Measurements from ENCODE around the gene HOXC11.

The HOXC11 gene

DNA sequence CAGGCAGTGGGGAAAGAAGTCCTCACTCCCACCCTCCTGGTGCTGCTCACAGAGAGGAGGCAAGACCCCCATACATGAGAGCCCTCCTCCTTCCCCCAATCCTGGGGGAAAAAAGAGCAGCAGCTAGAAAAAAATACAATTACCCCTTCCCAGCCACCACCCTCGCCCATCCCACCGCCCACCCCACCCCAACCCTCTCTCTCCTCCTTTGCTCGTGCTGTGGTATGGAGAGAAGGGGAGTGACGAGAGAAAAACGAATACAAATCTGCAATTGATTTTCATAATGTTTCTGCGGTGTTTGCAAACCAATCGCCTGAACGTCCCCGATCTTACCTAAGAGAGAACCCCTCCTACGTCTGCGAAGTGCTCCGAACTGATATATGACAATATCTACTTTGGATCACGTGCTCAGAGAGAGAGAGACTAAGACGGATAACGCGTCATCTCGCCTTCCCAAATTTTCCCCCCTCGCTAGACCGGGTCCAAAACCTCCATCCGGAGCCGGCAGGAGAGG, at the start of gene HOXC11:
TSS of gene HOXC11 (plus strand) at position 405 of the 514 bp plus-strand sequence. CDS start 116 bp downstream, outside the sequence.
- DNase-seq (ENCODE audit: low read depth), result no peak
- TF ChIP-seq, protein P1, sequence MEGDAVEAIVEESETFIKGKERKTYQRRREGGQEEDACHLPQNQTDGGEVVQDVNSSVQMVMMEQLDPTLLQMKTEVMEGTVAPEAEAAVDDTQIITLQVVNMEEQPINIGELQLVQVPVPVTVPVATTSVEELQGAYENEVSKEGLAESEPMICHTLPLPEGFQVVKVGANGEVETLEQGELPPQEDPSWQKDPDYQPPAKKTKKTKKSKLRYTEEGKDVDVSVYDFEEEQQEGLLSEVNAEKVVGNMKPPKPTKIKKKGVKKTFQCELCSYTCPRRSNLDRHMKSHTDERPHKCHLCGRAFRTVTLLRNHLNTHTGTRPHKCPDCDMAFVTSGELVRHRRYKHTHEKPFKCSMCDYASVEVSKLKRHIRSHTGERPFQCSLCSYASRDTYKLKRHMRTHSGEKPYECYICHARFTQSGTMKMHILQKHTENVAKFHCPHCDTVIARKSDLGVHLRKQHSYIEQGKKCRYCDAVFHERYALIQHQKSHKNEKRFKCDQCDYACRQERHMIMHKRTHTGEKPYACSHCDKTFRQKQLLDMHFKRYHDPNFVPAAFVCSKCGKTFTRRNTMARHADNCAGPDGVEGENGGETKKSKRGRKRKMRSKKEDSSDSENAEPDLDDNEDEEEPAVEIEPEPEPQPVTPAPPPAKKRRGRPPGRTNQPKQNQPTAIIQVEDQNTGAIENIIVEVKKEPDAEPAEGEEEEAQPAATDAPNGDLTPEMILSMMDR (IDR thresholded peaks at IDR 0.05; ENCODE audit: low read depth, low read length, missing control alignments), result no peak
- no peak within 1 kb of the TSS for H3K4me3 ChIP-seq (ENCODE audit: low read depth, low read length)
- in situ Hi-C loops (cut with HindIII; ENCODE audit: low sequenced_read_pairs), result no loop called here

DNA sequence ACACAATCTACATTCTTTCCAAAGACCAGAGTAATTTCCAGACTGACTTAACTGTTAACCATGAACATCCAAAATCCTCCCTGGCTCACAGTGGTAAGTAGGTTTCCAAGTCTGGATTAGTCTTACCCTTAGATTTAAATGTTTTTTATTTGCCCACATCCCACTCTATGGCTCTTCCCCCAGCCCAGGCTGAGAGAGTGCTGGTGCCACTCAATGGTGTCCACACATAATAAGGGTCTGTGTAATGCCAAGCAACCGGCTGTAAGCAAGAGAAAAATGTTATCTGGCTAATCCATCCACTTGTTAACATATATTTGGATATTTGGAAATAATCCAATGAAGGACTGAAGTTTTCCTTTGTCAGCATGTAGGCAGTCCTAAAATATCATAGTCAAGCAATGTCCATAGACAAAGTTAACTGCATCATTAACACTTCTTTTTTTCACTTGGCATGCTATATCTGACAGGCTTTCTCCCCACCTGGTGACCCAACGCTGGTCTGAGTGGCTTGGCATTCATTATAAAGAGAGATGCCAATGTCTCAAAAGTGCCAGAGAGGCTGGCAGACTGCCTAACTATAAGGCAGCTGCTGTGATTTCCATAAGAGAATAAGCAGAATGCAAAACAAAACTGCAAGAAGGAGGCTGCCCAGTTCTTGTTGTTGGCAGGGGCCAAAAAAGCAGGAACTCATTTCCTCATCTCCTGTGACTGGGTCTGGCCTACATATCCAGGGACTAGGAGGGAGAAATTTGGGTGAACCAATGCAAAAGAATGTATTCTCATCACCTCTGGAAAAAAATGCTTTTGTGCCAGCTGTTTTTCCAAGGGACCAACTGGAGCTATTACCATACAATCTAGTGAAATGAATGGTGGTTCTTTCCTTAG, 48.2 kb upstream of the HOXC11 start:
- TF ChIP-seq, protein P1 (IDR thresholded peaks at IDR 0.05; ENCODE audit: low read depth, low read length, missing control alignments), result no peak
- no peak overlapping the region for H3K4me3 ChIP-seq (ENCODE audit: low read depth, low read length)
- no peak for DNase-seq (ENCODE audit: low read depth)
- in situ Hi-C loops (cut with HindIII; ENCODE audit: low sequenced_read_pairs), result no loop called here

DNA sequence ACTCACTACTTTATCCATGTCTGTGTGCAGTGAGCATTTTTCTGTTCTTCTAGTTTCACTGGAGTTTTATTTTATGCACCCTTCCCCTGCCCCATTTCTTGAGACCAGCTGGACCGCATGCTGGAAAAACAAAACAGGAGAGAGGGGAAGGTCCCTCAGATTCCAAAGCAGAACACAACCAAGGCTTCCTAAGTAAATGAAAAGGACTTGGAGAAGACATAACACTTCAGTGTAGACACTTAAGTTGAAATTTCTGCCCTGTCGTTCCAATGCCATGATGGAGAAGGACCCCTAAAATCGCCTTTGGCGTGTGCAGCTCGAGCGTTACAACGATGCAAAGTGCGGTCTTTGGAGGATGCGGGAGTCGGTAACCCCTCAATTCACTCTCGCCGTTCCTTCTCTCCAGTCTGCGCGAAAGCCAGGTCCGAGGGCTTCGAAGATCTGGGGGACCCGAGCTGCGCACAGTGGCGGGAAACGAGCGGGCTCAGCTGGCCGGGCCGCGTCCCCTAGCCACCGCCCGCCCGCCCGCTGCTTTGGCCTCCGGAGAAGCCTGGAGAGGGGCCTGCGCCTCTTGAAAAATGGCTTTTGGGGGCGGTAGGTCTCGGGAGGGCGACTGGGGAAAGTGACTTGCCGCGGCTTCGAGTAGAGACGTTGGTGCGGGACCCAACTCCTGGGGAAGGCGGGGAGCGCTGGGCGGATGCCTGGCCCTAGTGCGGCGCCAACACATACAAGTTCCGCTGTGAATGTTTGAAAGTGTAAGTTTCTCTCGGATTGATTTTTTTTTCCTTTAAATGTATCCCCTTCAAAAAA, 45.5 kb upstream of the HOXC11 start:
- no peak for DNase-seq (ENCODE audit: low read depth)
- in situ Hi-C loops (cut with HindIII; ENCODE audit: low sequenced_read_pairs), result no loop called here
- TF ChIP-seq, protein P1 (IDR thresholded peaks at IDR 0.05; ENCODE audit: low read depth, low read length, missing control alignments), result no peak
- H3K4me3 ChIP-seq (ENCODE audit: low read depth, low read length), result no peak overlapping the region

DNA sequence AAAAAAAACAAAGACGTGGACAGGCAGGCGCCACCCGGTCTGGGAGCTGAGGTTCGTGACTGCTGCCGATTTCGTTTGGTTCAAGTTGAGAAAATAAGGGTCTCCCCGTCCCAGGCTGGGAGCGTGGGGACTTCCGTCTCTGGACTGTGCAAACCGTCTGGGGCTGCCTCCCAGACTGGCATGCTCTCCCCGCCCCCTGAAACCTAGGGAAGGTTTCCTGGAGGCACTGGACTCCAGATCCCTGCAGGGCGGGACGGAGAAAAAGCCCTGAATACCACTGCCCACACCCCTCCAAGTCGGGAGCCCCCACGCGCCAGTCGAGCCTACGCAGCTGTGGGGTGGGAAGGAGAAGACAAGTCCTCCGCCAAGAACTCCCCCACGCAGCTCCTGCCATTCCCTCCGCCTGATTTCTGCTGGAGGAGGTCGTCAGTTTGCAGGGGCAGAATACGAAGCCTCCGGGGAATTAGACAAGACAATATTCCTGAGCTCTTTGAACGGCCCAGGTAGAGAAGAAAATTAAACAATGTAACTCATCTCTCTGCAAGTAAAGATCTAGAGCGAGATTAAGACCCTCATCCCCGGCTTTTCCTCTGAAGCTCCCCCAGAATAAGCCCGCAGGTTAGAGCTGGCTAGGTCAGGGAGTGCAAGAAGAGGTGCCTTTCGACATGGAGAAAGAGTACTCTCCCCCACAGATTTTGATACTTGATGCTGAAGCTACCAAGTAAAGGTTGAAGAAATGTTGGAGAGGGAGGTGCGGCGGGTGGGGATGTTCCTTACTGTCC, 44.7 kb upstream of the HOXC11 start:
- TF ChIP-seq, protein P1 (IDR thresholded peaks at IDR 0.05; ENCODE audit: low read depth, low read length, missing control alignments), result no peak
- DNase-seq (ENCODE audit: low read depth), result no peak
- in situ Hi-C loops (cut with HindIII; ENCODE audit: low sequenced_read_pairs), result no loop called here
- H3K4me3 ChIP-seq (ENCODE audit: low read depth, low read length), result no peak overlapping the region

DNA sequence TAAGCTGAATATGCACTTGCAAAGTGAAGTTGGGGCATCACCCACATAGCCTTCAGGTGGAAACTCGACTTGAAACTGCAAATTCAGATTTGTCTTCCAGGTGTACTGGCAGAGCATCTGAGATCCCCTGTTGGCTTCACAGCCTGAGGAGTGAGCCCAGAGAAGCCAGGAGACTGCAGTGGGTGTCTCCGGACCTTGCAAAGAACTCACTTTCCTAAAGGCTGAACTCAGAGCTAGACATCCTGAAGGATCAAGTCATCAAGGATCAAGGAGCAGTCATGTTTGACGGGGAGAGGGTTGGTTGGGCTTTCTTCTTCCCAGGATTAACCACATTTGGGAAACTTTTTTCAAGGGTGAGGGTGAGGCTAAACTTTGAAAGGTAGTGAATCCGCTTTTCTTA, 43.4 kb upstream of the HOXC11 start:
- no peak for DNase-seq (ENCODE audit: low read depth)
- TF ChIP-seq, protein P1 (IDR thresholded peaks at IDR 0.05; ENCODE audit: low read depth, low read length, missing control alignments), result no peak
- no peak overlapping the region for H3K4me3 ChIP-seq (ENCODE audit: low read depth, low read length)
- in situ Hi-C loops (cut with HindIII; ENCODE audit: low sequenced_read_pairs), result no loop called here

All from astrocyte of the cerebellum (primary cell).